ENCODE results near the gene GTF2E1. TPM values are rescaled to one million over a fixed set of nuclear protein-coding genes. Genes with fewer than 3 reads are reported as not detected.

Gene GTF2E1
- total RNA-seq, 1 donor = 32.4 TPM

GRCh38 chr3:120766576-120766975 is 24.0 kb downstream of the GTF2E1 start:
- H3K4me3 ChIP-seq (ENCODE audit: low read depth, low read length) = no peak overlapping the region
- DNase-seq (ENCODE audit: low read depth) = no peak
- TF ChIP-seq CTCF (IDR thresholded peaks at IDR 0.05; ENCODE audit: insufficient read depth, low read depth, low read length) = no peak

GRCh38 chr3:120767106-120767505 is 24.6 kb downstream of the GTF2E1 start:
- peak; percentile 49 for DNase-seq (ENCODE audit: low read depth)
- H3K4me3 ChIP-seq (ENCODE audit: low read depth, low read length) = no peak overlapping the region

GRCh38 chr3:120769436-120769835 is 26.9 kb downstream of the GTF2E1 start:
- no peak for DNase-seq (ENCODE audit: low read depth)
- no peak for TF ChIP-seq CTCF (IDR thresholded peaks at IDR 0.05; ENCODE audit: insufficient read depth, low read depth, low read length)

More at GRCh38 chr3:120767106-120767505, 24.6 kb downstream of the GTF2E1 start:
- TF ChIP-seq CTCF (IDR thresholded peaks at IDR 0.05; ENCODE audit: insufficient read depth, low read depth, low read length) = no peak

GRCh38 chr3:120770891-120771290 is 28.3 kb downstream of the GTF2E1 start:
- no peak for TF ChIP-seq CTCF (IDR thresholded peaks at IDR 0.05; ENCODE audit: insufficient read depth, low read depth, low read length)
- no peak overlapping the region for H3K4me3 ChIP-seq (ENCODE audit: low read depth, low read length)
- DNase-seq (ENCODE audit: low read depth) = no peak

More at GRCh38 chr3:120769436-120769835, 26.9 kb downstream of the GTF2E1 start:
- no peak overlapping the region for H3K4me3 ChIP-seq (ENCODE audit: low read depth, low read length)

- DNase-seq (ENCODE audit: low read depth) = no peak
Measured at GRCh38 chr3:120772081-120772480, 29.5 kb downstream of the GTF2E1 start.

GRCh38 chr3:120773932-120774331 is 31.4 kb downstream of the GTF2E1 start:
- TF ChIP-seq CTCF (IDR thresholded peaks at IDR 0.05; ENCODE audit: insufficient read depth, low read depth, low read length) = no peak
- no peak overlapping the region for H3K4me3 ChIP-seq (ENCODE audit: low read depth, low read length)
- DNase-seq (ENCODE audit: low read depth) = peak; percentile 56

More at GRCh38 chr3:120772081-120772480, 29.5 kb downstream of the GTF2E1 start:
- no peak for TF ChIP-seq CTCF (IDR thresholded peaks at IDR 0.05; ENCODE audit: insufficient read depth, low read depth, low read length)
- H3K4me3 ChIP-seq (ENCODE audit: low read depth, low read length) = no peak overlapping the region

GRCh38 chr3:120775411-120775810 is 32.9 kb downstream of the GTF2E1 start:
- no peak for TF ChIP-seq CTCF (IDR thresholded peaks at IDR 0.05; ENCODE audit: insufficient read depth, low read depth, low read length)
- H3K4me3 ChIP-seq (ENCODE audit: low read depth, low read length) = no peak overlapping the region
- no peak for DNase-seq (ENCODE audit: low read depth)

All from fibroblast of villous mesenchyme (primary cell).